GM18858 (cell line): ENCODE results near the gene POLR2E.

Experiments
- ATAC-seq: cut with Tn5 transposase; IDR thresholded peaks from one replicate; pipeline ENCODE4 v1.9.1; 2021; ENCODE audit not compliant: unreplicated experiment

Gene POLR2E

GRCh38 chr19:1082165-1082927 is 12.8 kb downstream of the POLR2E start:
- no peak for ATAC-seq

GRCh38 chr19:1081301-1082164 is 13.6 kb downstream of the POLR2E start:
- no peak for ATAC-seq

DNA sequence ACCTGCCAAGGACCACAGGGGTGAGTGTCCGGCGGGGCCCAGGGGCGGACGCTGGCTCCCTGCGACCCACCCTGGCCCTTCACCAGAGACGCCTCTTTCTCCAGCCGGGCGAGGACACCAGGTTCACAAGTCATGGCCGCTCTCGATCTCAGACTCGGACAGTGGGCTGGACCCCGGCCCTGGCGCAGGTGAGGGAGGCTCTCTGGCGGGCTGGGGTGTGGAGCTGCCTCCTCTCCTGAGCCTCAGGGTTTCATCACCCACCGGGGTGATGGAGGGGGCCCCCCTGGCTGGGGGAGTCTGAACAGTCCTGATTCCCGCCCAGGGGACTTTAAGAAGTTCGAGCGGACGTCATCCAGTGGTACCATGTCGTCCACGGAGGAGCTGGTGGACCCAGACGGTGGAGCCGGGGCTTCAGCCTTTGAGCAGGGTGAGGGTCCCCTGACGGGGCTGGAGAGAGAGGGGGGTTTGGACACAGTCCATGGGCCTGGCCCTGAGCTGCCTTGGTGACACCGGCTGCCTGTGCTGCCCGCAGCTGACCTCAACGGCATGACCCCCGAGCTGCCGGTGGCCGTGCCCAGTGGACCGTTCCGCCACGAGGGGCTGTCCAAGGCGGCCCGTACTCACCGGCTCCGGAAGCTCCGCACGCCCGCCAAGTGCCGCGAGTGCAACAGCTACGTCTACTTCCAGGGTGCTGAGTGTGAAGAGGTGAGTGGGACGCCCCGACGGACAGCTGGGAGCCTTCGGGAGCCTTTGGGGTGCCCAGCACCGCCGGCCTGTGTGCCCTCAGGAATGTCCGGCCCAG is 14.6 kb downstream of the POLR2E start:
- ATAC-seq: no peak

DNA sequence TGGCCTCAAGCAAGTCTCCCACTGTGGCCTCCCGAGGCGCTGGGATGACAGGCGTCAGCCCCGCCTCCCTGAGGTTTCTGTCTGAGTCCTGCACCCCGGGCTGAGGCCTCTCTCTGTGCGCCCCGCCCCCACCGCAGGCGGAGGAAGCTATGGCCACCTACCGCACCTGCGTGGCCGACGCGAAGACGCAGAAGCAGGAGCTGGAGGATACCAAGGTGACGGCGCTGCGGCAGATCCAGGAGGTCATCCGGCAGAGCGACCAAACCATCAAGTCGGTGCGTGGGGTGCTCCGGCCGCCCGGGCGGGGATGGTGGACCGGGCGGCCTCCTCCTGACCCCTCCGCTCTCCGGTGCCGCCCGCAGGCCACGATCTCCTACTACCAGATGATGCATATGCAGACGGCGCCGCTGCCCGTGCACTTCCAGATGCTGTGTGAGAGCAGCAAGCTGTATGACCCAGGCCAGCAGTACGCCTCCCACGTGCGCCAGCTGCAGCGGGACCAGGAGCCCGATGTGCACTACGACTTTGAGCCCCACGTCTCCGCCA is 15.5 kb downstream of the POLR2E start:
- no peak for ATAC-seq

DNA sequence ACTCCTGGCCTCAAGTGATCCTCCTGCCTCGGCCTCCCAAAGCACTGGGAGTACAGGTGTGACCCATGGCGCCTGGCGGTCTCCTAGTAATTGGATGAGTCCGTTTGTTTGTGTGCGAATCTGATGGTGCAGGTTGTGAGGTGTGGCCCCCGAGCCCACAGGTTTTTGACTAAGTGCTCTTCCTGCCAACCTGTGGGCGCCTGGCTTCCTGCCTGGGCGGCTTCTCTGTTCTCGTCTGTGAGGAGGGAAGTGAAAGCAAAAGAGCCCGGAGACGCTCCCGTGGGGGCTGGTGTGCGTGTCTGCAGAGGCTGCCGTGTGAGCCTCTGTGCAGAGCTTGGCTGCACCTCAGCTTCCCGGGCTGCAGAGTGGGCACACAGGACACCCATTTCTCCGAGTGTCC is 18.2 kb downstream of the POLR2E start:
- peak; percentile 50 for ATAC-seq

DNA sequence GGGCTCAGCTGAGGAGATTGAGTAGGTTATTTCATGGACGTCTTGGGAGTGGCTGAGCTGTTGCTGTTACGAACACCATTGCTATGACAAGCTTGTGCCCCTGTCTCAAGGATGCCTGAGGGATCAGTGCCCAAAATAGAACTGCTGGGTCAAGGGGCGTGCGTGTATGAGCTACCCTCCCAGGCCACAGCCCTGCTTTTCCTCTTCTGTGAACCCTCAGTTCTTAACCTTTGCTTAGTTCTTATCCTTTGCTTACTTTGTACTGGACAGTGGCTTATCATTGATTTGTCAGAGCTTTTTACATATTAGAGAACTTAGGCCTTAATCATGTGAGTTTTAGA is 19.2 kb downstream of the POLR2E start:
- ATAC-seq: no peak

GRCh38 chr19:1074544-1075283 is 20.5 kb downstream of the POLR2E start:
- no peak for ATAC-seq

- no peak for ATAC-seq
Measured at GRCh38 chr19:1073956-1074517, 21.1 kb downstream of the POLR2E start.

- no peak for ATAC-seq
Measured at GRCh38 chr19:1073063-1073955, 21.9 kb downstream of the POLR2E start.

GRCh38 chr19:1072371-1073015 is 22.7 kb downstream of the POLR2E start:
- no peak for ATAC-seq

GRCh38 chr19:1070931-1071791 is 24.0 kb downstream of the POLR2E start:
- no peak for ATAC-seq

GRCh38 chr19:1070576-1070930 is 24.6 kb downstream of the POLR2E start:
- no peak for ATAC-seq

- no peak for ATAC-seq
Measured at GRCh38 chr19:1069009-1069779, 26.0 kb downstream of the POLR2E start.

DNA sequence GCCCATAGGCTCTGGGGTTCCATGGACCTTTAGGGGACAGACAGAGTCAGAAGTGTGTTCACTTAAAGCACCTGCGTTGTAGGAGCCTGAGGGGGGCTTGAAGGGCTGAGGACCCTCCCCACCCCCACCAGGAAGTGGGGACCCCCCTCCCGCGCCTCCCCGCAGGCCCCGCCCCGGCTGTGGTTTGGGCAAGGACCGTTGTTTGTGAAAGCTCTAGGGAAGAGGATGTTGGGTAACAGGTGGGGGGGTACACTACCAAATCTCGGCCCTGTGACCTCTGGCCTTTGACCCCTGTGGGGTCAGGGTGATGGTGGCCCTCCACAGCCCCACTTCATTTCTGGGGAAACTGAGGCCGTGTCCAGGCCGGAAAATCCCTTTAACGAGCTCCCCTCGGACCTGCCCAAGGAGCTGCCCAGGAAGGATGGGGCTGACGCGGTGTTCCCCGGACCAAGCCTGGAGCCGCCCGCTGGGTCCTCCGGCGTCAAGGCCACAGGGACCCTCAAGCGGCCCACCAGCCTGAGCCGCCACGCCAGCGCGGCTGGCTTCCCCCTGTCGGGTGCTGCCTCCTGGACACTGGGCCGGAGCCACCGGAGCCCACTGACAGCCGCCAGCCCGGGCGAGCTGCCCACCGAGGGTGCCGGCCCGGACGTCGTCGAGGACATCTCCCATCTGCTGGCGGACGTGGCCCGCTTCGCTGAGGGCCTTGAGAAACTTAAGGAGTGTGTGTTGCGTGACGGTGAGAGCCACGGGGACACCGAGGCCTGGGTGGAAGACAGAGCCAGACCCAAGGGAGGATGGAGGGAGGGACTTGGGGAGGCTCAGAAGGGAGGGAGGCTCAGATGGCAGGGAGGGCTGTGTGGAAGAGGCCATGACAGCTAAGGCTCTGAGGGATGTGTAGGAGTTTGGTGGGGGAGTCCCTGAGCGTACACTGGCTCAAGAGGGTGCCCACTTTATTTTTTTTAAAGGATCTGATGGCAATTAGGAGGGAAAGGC is 26.9 kb downstream of the POLR2E start:
- no peak for ATAC-seq

GRCh38 chr19:1067341-1067957 is 27.7 kb downstream of the POLR2E start:
- ATAC-seq: no peak
